HG03354 (cell line): ENCODE results near the gene LIPK.

Experiments
- ATAC-seq: cut with Tn5 transposase; IDR thresholded peaks from one replicate; pipeline ENCODE4 v1.9.1; 2021; ENCODE audit warnings: mild to moderate bottlenecking; ENCODE audit not compliant: unreplicated experiment, poor library complexity, severe bottlenecking

The LIPK gene

GRCh38 chr10:88769384-88769783 lies 63.3 kb downstream of the LIPK start:
- ATAC-seq: no peak

- ATAC-seq: no peak
Observed at GRCh38 chr10:88781206-88781605, 75.2 kb downstream of the LIPK start.

- ATAC-seq: no peak
Observed at GRCh38 chr10:88782222-88782621, 76.2 kb downstream of the LIPK start.

- ATAC-seq: no peak
Observed at GRCh38 chr10:88783724-88784123, 77.7 kb downstream of the LIPK start.

GRCh38 chr10:88786032-88786770 lies 80.2 kb downstream of the LIPK start:
- ATAC-seq: no peak

GRCh38 chr10:88787463-88787862 lies 81.4 kb downstream of the LIPK start:
- no peak for ATAC-seq

- no peak for ATAC-seq
Observed at GRCh38 chr10:88788924-88789323, 82.9 kb downstream of the LIPK start.

GRCh38 chr10:88791924-88792323 lies 85.9 kb downstream of the LIPK start:
- ATAC-seq: no peak

GRCh38 chr10:88792661-88793060 lies 86.6 kb downstream of the LIPK start:
- ATAC-seq: no peak

- ATAC-seq: no peak
Observed at GRCh38 chr10:88793712-88794299, 87.8 kb downstream of the LIPK start.

GRCh38 chr10:88794731-88795130 lies 88.7 kb downstream of the LIPK start:
- ATAC-seq: no peak

- no peak for ATAC-seq
Observed at GRCh38 chr10:88800152-88801125, 94.4 kb downstream of the LIPK start.
